Keratinocyte (primary cell): ENCODE results near the gene LRRC4C. TPM values are rescaled to one million over a fixed set of nuclear protein-coding genes. Genes with fewer than 3 reads are reported as not detected.

Source experiments
- DNase-seq: peaks from one replicate; pipeline ENCODE4 v3.0.0-alpha.2; 2011; ENCODE audit warnings: low read depth, missing footprints, low spot score
- FAIRE-seq: peaks from 2 replicates; lab custom pipeline; 2011; peaks lifted over from hg19 to GRCh38; lab: Jason Lieb, UNC
- H2AFZ ChIP-seq: 2 replicates; pipeline ENCODE4 v1.6.0; 2012; ENCODE audit warnings: low read length, control low read depth, inconsistent platforms; ENCODE audit not compliant: control insufficient read depth
- H3K27ac ChIP-seq: 2 replicates; pipeline ENCODE4 v1.5.1; 2011; ENCODE audit warnings: low read length; ENCODE audit not compliant: control insufficient read depth, insufficient read depth
- H3K27me3 ChIP-seq: 3 replicates; pipeline ENCODE4 v1.6.0; 2011; ENCODE audit warnings: low read length; ENCODE audit not compliant: control insufficient read depth, insufficient read depth; ENCODE audit errors: extremely low read depth
- H3K36me3 ChIP-seq, 2 experiments: 2 replicates in 1 of 2; 3 replicates in 1 of 2; pipeline ENCODE4 v1.5.1; 2011; ENCODE audit warnings: low read length in 2 of 2, mild to moderate bottlenecking in 1 of 2; ENCODE audit not compliant: control insufficient read depth in 2 of 2, insufficient read depth in 2 of 2; ENCODE audit errors: extremely low read depth in 1 of 2
- H3K4me1 ChIP-seq: 3 replicates; pipeline ENCODE4 v1.5.1; 2011; ENCODE audit warnings: low read length; ENCODE audit not compliant: control insufficient read depth, insufficient read depth; ENCODE audit errors: extremely low read depth
- H3K4me2 ChIP-seq: 3 replicates; pipeline ENCODE4 v1.6.0; 2011; ENCODE audit warnings: low read depth, low read length; ENCODE audit not compliant: control insufficient read depth, insufficient read depth; ENCODE audit errors: extremely low read depth
- H3K4me3 ChIP-seq, 3 experiments: fragments of 200-600 bp in 1 of 3; sonication (generic) in 1 of 3; 2 replicates in 2 of 3; 3 replicates in 1 of 3; pipeline ENCODE4 v1.5.1; 2011 to 2016; ENCODE audit warnings: low read length in 3 of 3, mild to moderate bottlenecking in 3 of 3, control low read depth in 2 of 3, inconsistent platforms in 1 of 3, low read depth in 1 of 3, mixed read lengths in 1 of 3, mixed run types in 1 of 3, moderate library complexity in 1 of 3; ENCODE audit not compliant: control insufficient read depth in 2 of 3, insufficient read depth in 2 of 3; ENCODE audit errors: extremely low read depth in 1 of 3
- H3K79me2 ChIP-seq: 2 replicates; pipeline ENCODE4 v1.6.0; 2012; ENCODE audit warnings: low read length; ENCODE audit not compliant: control insufficient read depth, insufficient read depth
- H3K9ac ChIP-seq: 3 replicates; pipeline ENCODE4 v1.6.0; 2011; ENCODE audit warnings: low read length; ENCODE audit not compliant: control insufficient read depth, insufficient read depth; ENCODE audit errors: extremely low read depth
- H3K9me1 ChIP-seq: 3 replicates; pipeline ENCODE4 v1.6.0; 2011; ENCODE audit warnings: low read length; ENCODE audit not compliant: control insufficient read depth, insufficient read depth; ENCODE audit errors: extremely low read depth
- H3K9me3 ChIP-seq: 2 replicates; pipeline ENCODE4 v1.5.1; 2012; ENCODE audit warnings: low read depth, low read length; ENCODE audit not compliant: control insufficient read depth
- H4K20me1 ChIP-seq: 3 replicates; pipeline ENCODE4 v1.6.0; 2011; ENCODE audit warnings: low read length; ENCODE audit not compliant: control insufficient read depth, insufficient read depth; ENCODE audit errors: extremely low read depth
- CTCF ChIP-seq, 3 experiments: IDR thresholded peaks in 1 of 3; conservative IDR thresholded peaks in 1 of 3; optimal IDR thresholded peaks in 1 of 3; 2 replicates in 2 of 3; 3 replicates in 1 of 3; pipeline versions ENCODE3 to v1.5.1; 2011; ENCODE audit warnings: low read length in 3 of 3, mild to moderate bottlenecking in 3 of 3, moderate library complexity in 2 of 3, control low read depth in 1 of 3, inconsistent platforms in 1 of 3; ENCODE audit not compliant: insufficient read depth in 2 of 3; ENCODE audit errors: extremely low read depth in 1 of 3
- EZH2 ChIP-seq: IDR thresholded peaks from one replicate; pipeline ENCODE4 v1.6.1; 2012; ENCODE audit warnings: inconsistent platforms, mild to moderate bottlenecking, low read length, moderate library complexity
- dilution Hi-C: fragments of 300-500 bp; cut with MboI; formaldehyde crosslinking; loops from one replicate; pipeline ENCODE4 v1.7.0; 2020; ENCODE audit warnings: low sequenced_read_pairs; ENCODE audit not compliant: extremely low pct_ligation_motif_present
- polyA plus RNA-seq, 5 experiments: library from polyadenylated mRNA; depleted of rRNA in 3 of 5; stranded (reverse) in 3 of 5; stranded (forward) in 1 of 5; unstranded in 1 of 5; fragments of >200 nt; gene quantifications; 1 replicate in 1 of 5; 2 replicates in 3 of 5; 3 replicates in 1 of 5; pipeline versions ENCODE4 v1.2.1 to v1.2.3, GENCODE V29; 2011 to 2012; ENCODE audit warnings: missing spikeins in 2 of 5, low read depth in 1 of 5, low replicate concordance in 1 of 5

LRRC4C gene
- polyA plus RNA-seq, 1 donor (not counting 4 experiments of a cell fraction or from before 2014, with no cell fraction given), result not detected

GRCh38 chr11:40425168-40425567, 1034.3 kb downstream of the LRRC4C start:
- Histone ChIP-seq H3K4me1 (no peaks in the 10 kb centered on the region), H4K20me1 (no peaks in the 10 kb centered on the region), H3K4me3 (no peak overlapping the region), H3K9ac (no peak overlapping the region), H3K9me3 (no peaks in the 10 kb centered on the region), H3K27me3 (no peaks in the 10 kb centered on the region), H3K4me2 (no peak overlapping the region), H3K9me1 (no peaks in the 10 kb centered on the region), H3K36me3 (no peaks in the 10 kb centered on the region), H3K27ac (no peak overlapping the region), H3K79me2 (no peaks in the 10 kb centered on the region), H2AFZ (no peak overlapping the region)
- dilution Hi-C loops, result no loop called here
- DNase-seq, result no peak
- no peak for FAIRE-seq
- TF ChIP-seq EZH2, result no peak
- TF ChIP-seq CTCF (optimal IDR thresholded peaks at IDR 0.05 in 1 of 3, IDR thresholded peaks at IDR 0.05 in 1 of 3, conservative IDR thresholded peaks at IDR 0.05 in 1 of 3; ENCODE audit: extremely low read depth in 1 of 3, insufficient read depth in 2 of 3, low read length in 3 of 3), result no peak

GRCh38 chr11:40421208-40421981, 1038.1 kb downstream of the LRRC4C start:
- dilution Hi-C loops, result no loop called here
- no peaks in the 10 kb centered on the region for H3K4me1 ChIP-seq
- TF ChIP-seq EZH2 (no peak), CTCF (optimal IDR thresholded peaks at IDR 0.05 in 1 of 3, IDR thresholded peaks at IDR 0.05 in 1 of 3, conservative IDR thresholded peaks at IDR 0.05 in 1 of 3; ENCODE audit: extremely low read depth in 1 of 3, insufficient read depth in 2 of 3, low read length in 3 of 3) (no peak)
- H3K27ac ChIP-seq, result no peak overlapping the region
- no peak for FAIRE-seq
- no peaks in the 10 kb centered on the region for H4K20me1 ChIP-seq
- no peak overlapping the region for H2AFZ ChIP-seq
- DNase-seq, result no peak
- no peaks in the 10 kb centered on the region for H3K79me2 ChIP-seq
- no peaks in the 10 kb centered on the region for H3K9me1 ChIP-seq
- H3K9ac ChIP-seq, result no peak overlapping the region
- H3K4me3 ChIP-seq, result no peak overlapping the region
- H3K4me2 ChIP-seq, result no peak overlapping the region
- H3K36me3 ChIP-seq, result no peaks in the 10 kb centered on the region
- H3K9me3 ChIP-seq, result no peaks in the 10 kb centered on the region
- no peaks in the 10 kb centered on the region for H3K27me3 ChIP-seq
